NT2/D1 (cell line): Measurements from ENCODE around the gene ZDHHC22.

ENCODE experiments used
- DNase-seq: peaks from one replicate; pipeline ENCODE4 v3.0.0-alpha.2; 2011; ENCODE audit warnings: low read depth, low spot score
- H3K27me3 ChIP-seq: 2 replicates; pipeline ENCODE4 v1.6.0; 2011; ENCODE audit warnings: mild to moderate bottlenecking; ENCODE audit not compliant: insufficient read length, insufficient read depth
- H3K36me3 ChIP-seq: 2 replicates; pipeline ENCODE4 v1.6.1; 2011; ENCODE audit warnings: mild to moderate bottlenecking, low read length, mixed read lengths; ENCODE audit not compliant: insufficient read depth, insufficient read length
- H3K4me1 ChIP-seq: 2 replicates; pipeline ENCODE4 v1.5.1; 2011; ENCODE audit not compliant: insufficient read depth, insufficient read length
- H3K4me3 ChIP-seq: 2 replicates; pipeline ENCODE4 v1.5.1; 2011; ENCODE audit warnings: low read depth; ENCODE audit not compliant: insufficient read length
- H3K9ac ChIP-seq: 2 replicates; pipeline ENCODE4 v1.6.0; 2011; ENCODE audit warnings: low read depth; ENCODE audit not compliant: insufficient read length
- H3K9me3 ChIP-seq: 2 replicates; pipeline ENCODE4 v1.5.1; 2011; ENCODE audit warnings: mild to moderate bottlenecking, low read length; ENCODE audit not compliant: insufficient read depth
- SUZ12 ChIP-seq: IDR thresholded peaks from 2 replicates; pipeline ENCODE4 v1.6.1; 2011; ENCODE audit not compliant: insufficient read length, insufficient read depth; ENCODE audit errors: extremely low read depth
- YY1 ChIP-seq: IDR thresholded peaks from 2 replicates; pipeline ENCODE4 v1.6.1; 2011; ENCODE audit not compliant: insufficient read length, insufficient read depth
- ZNF274 ChIP-seq: IDR thresholded peaks from 2 replicates; pipeline ENCODE4 v1.6.1; 2011; ENCODE audit warnings: mild to moderate bottlenecking, low read depth, low read length

Gene ZDHHC22

GRCh38 chr14:77116172-77116817, 25.3 kb downstream of the ZDHHC22 start:
- peaks cover 54% of the 10 kb centered on the region for H3K36me3 ChIP-seq
- H3K4me1 ChIP-seq = peaks cover 6% of the 10 kb centered on the region
- H3K4me3 ChIP-seq = no peak overlapping the region
- no peak overlapping the region for H3K9ac ChIP-seq
- no peak for DNase-seq
- no peak for TF ChIP-seq YY1
- TF ChIP-seq SUZ12 = no peak
- no peak for TF ChIP-seq ZNF274
- H3K9me3 ChIP-seq = no peaks in the 10 kb centered on the region
- H3K27me3 ChIP-seq = no peaks in the 10 kb centered on the region

GRCh38 chr14:77114609-77115008, 27.0 kb downstream of the ZDHHC22 start:
- peaks cover 54% of the 10 kb centered on the region for H3K36me3 ChIP-seq
- no peak overlapping the region for H3K9ac ChIP-seq
- DNase-seq = no peak
- no peaks in the 10 kb centered on the region for H3K9me3 ChIP-seq
- TF ChIP-seq ZNF274 (no peak), YY1 (no peak), SUZ12 (no peak)
- H3K27me3 ChIP-seq = no peaks in the 10 kb centered on the region
- H3K4me3 ChIP-seq = no peak overlapping the region
- H3K4me1 ChIP-seq = no peaks in the 10 kb centered on the region

- TF ChIP-seq YY1 (no peak), SUZ12 (no peak), ZNF274 (no peak)
- Histone ChIP-seq H3K36me3 (peaks cover 56% of the 10 kb centered on the region), H3K4me1 (no peaks in the 10 kb centered on the region), H3K4me3 (no peak overlapping the region), H3K27me3 (no peaks in the 10 kb centered on the region), H3K9ac (no peak overlapping the region), H3K9me3 (no peaks in the 10 kb centered on the region)
- no peak for DNase-seq
Measured at GRCh38 chr14:77113644-77114043, 27.9 kb downstream of the ZDHHC22 start.

- H3K27me3 ChIP-seq = no peaks in the 10 kb centered on the region
- no peaks in the 10 kb centered on the region for H3K4me1 ChIP-seq
- peak; percentile 77 for DNase-seq
- peaks cover 68% of the 10 kb centered on the region for H3K36me3 ChIP-seq
- TF ChIP-seq YY1 (no peak), SUZ12 (no peak), ZNF274 (no peak)
- no peaks in the 10 kb centered on the region for H3K9me3 ChIP-seq
- no peak overlapping the region for H3K4me3 ChIP-seq
- no peak overlapping the region for H3K9ac ChIP-seq
Measured at GRCh38 chr14:77111021-77111420, 30.6 kb downstream of the ZDHHC22 start.

GRCh38 chr14:77110286-77110685, 31.3 kb downstream of the ZDHHC22 start:
- no peaks in the 10 kb centered on the region for H3K27me3 ChIP-seq
- TF ChIP-seq YY1 = no peak
- TF ChIP-seq ZNF274 = no peak
- no peak for TF ChIP-seq SUZ12
- H3K9ac ChIP-seq = no peak overlapping the region
- H3K4me1 ChIP-seq = no peaks in the 10 kb centered on the region
- H3K9me3 ChIP-seq = no peaks in the 10 kb centered on the region
- peaks cover 68% of the 10 kb centered on the region for H3K36me3 ChIP-seq
- no peak for DNase-seq
- no peak overlapping the region for H3K4me3 ChIP-seq

GRCh38 chr14:77109656-77110055, 31.9 kb downstream of the ZDHHC22 start:
- TF ChIP-seq YY1 (no peak), ZNF274 (no peak), SUZ12 (no peak)
- H3K4me1 ChIP-seq = no peaks in the 10 kb centered on the region
- peaks cover 64% of the 10 kb centered on the region for H3K36me3 ChIP-seq
- H3K9me3 ChIP-seq = no peaks in the 10 kb centered on the region
- no peak overlapping the region for H3K4me3 ChIP-seq
- DNase-seq = no peak
- H3K9ac ChIP-seq = no peak overlapping the region
- H3K27me3 ChIP-seq = no peaks in the 10 kb centered on the region

- Histone ChIP-seq H3K4me1 (peaks cover 3% of the 10 kb centered on the region), H3K9me3 (no peaks in the 10 kb centered on the region), H3K27me3 (no peaks in the 10 kb centered on the region), H3K36me3 (peaks cover 59% of the 10 kb centered on the region), H3K4me3 (no peak overlapping the region), H3K9ac (no peak overlapping the region)
- TF ChIP-seq SUZ12 = no peak
- TF ChIP-seq ZNF274 = no peak
- TF ChIP-seq YY1 = no peak
- DNase-seq = no peak
Measured at GRCh38 chr14:77108753-77109152, 32.8 kb downstream of the ZDHHC22 start.

GRCh38 chr14:77107228-77107627, 34.4 kb downstream of the ZDHHC22 start:
- H3K9me3 ChIP-seq = no peaks in the 10 kb centered on the region
- H3K27me3 ChIP-seq = no peaks in the 10 kb centered on the region
- H3K4me1 ChIP-seq = peaks cover 3% of the 10 kb centered on the region
- H3K36me3 ChIP-seq = peaks cover 54% of the 10 kb centered on the region
- TF ChIP-seq YY1 (no peak), ZNF274 (no peak), SUZ12 (no peak)
- DNase-seq = no peak
- no peak overlapping the region for H3K9ac ChIP-seq
- H3K4me3 ChIP-seq = no peak overlapping the region
